PC-9 (cell line): ENCODE data around the gene TBC1D22A. TPM values are rescaled to one million over a fixed set of nuclear protein-coding genes. Genes with fewer than 3 reads are reported as not detected.

Experiments
- BruUV-seq: library from RNA; stranded (reverse); fragments of 400-500 nt; replicated peaks from 2 replicates; lab custom pipeline; 2021; lab: Mats Ljungman, UMichigan
- CTCF ChIA-PET: fragments of 300-600 bp; sonication (Branson Sonifier 250); formaldehyde crosslinking; loops from one replicate; lab custom pipeline; 2022; ENCODE audit warnings: antibody characterized with exemption; lab: Charles Lee
- POLR2A ChIA-PET: fragments of 300-600 bp; sonication (Branson Sonifier 250); formaldehyde crosslinking; loops from one replicate; lab custom pipeline; 2022; ENCODE audit warnings: antibody characterized with exemption; ENCODE audit not compliant: unreplicated experiment; lab: Charles Lee
- DNase-seq, 2 experiments: peaks; one replicate each; pipeline versions ENCODE4 v3.0.0 to v3.0.0-alpha.2; 2015 to 2022; ENCODE audit warnings: mixed read lengths in 1 of 2
- H2AFZ ChIP-seq: fragments of 200-600 bp; sonication (generic); 2 replicates; pipeline ENCODE4 v1.8.1; 2017; ENCODE audit warnings: antibody characterized with exemption
- H3F3A ChIP-seq: fragments of 200-600 bp; sonication (generic); 2 replicates; pipeline ENCODE4 v1.8.1; 2017; ENCODE audit warnings: antibody characterized with exemption, mild to moderate bottlenecking, low read depth; ENCODE audit not compliant: insufficient read depth
- H3K27ac ChIP-seq: fragments of 200-600 bp; sonication (generic); 2 replicates; pipeline ENCODE4 v1.6.1; 2016; ENCODE audit warnings: mixed run types
- H3K27me3 ChIP-seq: fragments of 200-600 bp; sonication (generic); 2 replicates; pipeline ENCODE4 v1.6.1; 2016; ENCODE audit warnings: low read depth, mixed run types; ENCODE audit not compliant: insufficient read depth
- H3K36me3 ChIP-seq: fragments of 200-600 bp; sonication (generic); 2 replicates; pipeline ENCODE4 v1.6.1; 2016; ENCODE audit warnings: low read depth, mixed run types
- H3K4me1 ChIP-seq: fragments of 200-600 bp; sonication (generic); replicated peaks from 2 replicates; pipeline ENCODE4 v1.6.1; 2016; ENCODE audit warnings: mixed run types; ENCODE audit not compliant: insufficient read depth
- H3K4me2 ChIP-seq: fragments of 200-600 bp; sonication (generic); 2 replicates; pipeline ENCODE4 v1.6.1; 2017; ENCODE audit warnings: mixed run types
- H3K4me3 ChIP-seq: fragments of 200-600 bp; sonication (generic); 2 replicates; pipeline ENCODE4 v1.6.1; 2016; ENCODE audit warnings: mixed run types
- H3K79me2 ChIP-seq: fragments of 200-600 bp; sonication (generic); 2 replicates; pipeline ENCODE4 v1.6.1; 2017; ENCODE audit warnings: low read depth, mixed run types
- H3K9me2 ChIP-seq: fragments of 200-600 bp; sonication (generic); 2 replicates; pipeline ENCODE4 v1.8.1; 2017; ENCODE audit warnings: mild to moderate bottlenecking; ENCODE audit not compliant: insufficient read depth
- H3K9me3 ChIP-seq: fragments of 200-600 bp; sonication (generic); 2 replicates; pipeline ENCODE4 v1.8.1; 2016; ENCODE audit warnings: low read depth; ENCODE audit not compliant: insufficient read depth
- H4K20me1 ChIP-seq: fragments of 200-600 bp; sonication (generic); 2 replicates; pipeline ENCODE4 v1.8.1; 2017; ENCODE audit not compliant: insufficient read depth
- CTCF ChIP-seq: fragments of 200-600 bp; sonication (generic); conservative IDR thresholded peaks from 2 replicates; pipeline ENCODE4 v1.6.1; 2017; ENCODE audit warnings: mixed run types, antibody characterized with exemption, mild to moderate bottlenecking, moderate library complexity
- EZH2 ChIP-seq: fragments of 200-600 bp; sonication (generic); IDR thresholded peaks from 2 replicates; pipeline ENCODE4 v1.8.0; 2017; ENCODE audit warnings: antibody characterized with exemption, low read depth
- intact Hi-C: fragments of 100-400 bp; cut with micrococcal nuclease; formaldehyde crosslinking; loops from one replicate; pipeline ENCODE4 v1.10.0; 2022; ENCODE audit not compliant: unreplicated experiment
- total RNA-seq: library from RNA; stranded (reverse); gene quantifications from 2 replicates; pipeline ENCODE4 v1.2.3, GENCODE V29; 2021

TBC1D22A gene
- total RNA-seq, 1 experiment from 2014 or later = 40.3 TPM

GRCh38 chr22:47012589-47013370, 250.3 kb downstream of the TBC1D22A start:
- ChIA-PET CTCF (interaction anchor here (0.5 kb wide), 1 partner anchor 410 kb away, joined by 11 read pairs; no protein-coding TSS in a partner anchor), POLR2A (interaction anchor here (0.7 kb wide), 1 partner anchor 183 kb away, joined by 6 read pairs; no protein-coding TSS in a partner anchor)
- no peaks in the 10 kb centered on the region for H3K27me3 ChIP-seq
- DNase-seq = no peak
- BruUV-seq = no TSS peak
- TF ChIP-seq EZH2 (no peak), CTCF (no peak)
- intact Hi-C loops = no loop called here
- H3K9me2 ChIP-seq = no peaks in the 10 kb centered on the region
- no peak overlapping the region for H3K4me2 ChIP-seq
- no peaks in the 10 kb centered on the region for H3K79me2 ChIP-seq
- no peak overlapping the region for H2AFZ ChIP-seq
- H3K36me3 ChIP-seq = no peaks in the 10 kb centered on the region
- H3K27ac ChIP-seq = no peak overlapping the region
- peaks cover 29% of the 10 kb centered on the region for H4K20me1 ChIP-seq
- H3K4me1 ChIP-seq = no peaks in the 10 kb centered on the region
- H3F3A ChIP-seq = no peaks in the 10 kb centered on the region
- H3K4me3 ChIP-seq = no peak overlapping the region
- no peaks in the 10 kb centered on the region for H3K9me3 ChIP-seq

GRCh38 chr22:47013861-47014635, 251.6 kb downstream of the TBC1D22A start:
- Histone ChIP-seq H3K9me3 (no peaks in the 10 kb centered on the region), H4K20me1 (peaks cover 29% of the 10 kb centered on the region), H3K4me2 (no peak overlapping the region), H3K27ac (no peak overlapping the region), H3K79me2 (no peaks in the 10 kb centered on the region), H3K4me3 (no peak overlapping the region), H2AFZ (no peak overlapping the region), H3K4me1 (no peaks in the 10 kb centered on the region), H3K27me3 (no peaks in the 10 kb centered on the region), H3F3A (no peaks in the 10 kb centered on the region), H3K36me3 (no peaks in the 10 kb centered on the region), H3K9me2 (no peaks in the 10 kb centered on the region)
- DNase-seq = no peak
- POLR2A ChIA-PET = no interaction called here
- intact Hi-C loops = no loop called here
- CTCF ChIA-PET = no interaction called here
- BruUV-seq = no TSS peak
- TF ChIP-seq CTCF = no peak
- no peak for TF ChIP-seq EZH2

- Histone ChIP-seq H3K9me2 (no peaks in the 10 kb centered on the region), H3K36me3 (no peaks in the 10 kb centered on the region), H2AFZ (no peak overlapping the region), H3K27me3 (no peaks in the 10 kb centered on the region), H3K4me1 (no peaks in the 10 kb centered on the region), H3K4me3 (no peak overlapping the region), H3F3A (no peaks in the 10 kb centered on the region), H3K79me2 (no peaks in the 10 kb centered on the region), H3K9me3 (no peaks in the 10 kb centered on the region), H4K20me1 (peaks cover 29% of the 10 kb centered on the region), H3K4me2 (no peak overlapping the region), H3K27ac (no peak overlapping the region)
- CTCF ChIA-PET = no interaction called here
- POLR2A ChIA-PET = no interaction called here
- BruUV-seq = no TSS peak
- DNase-seq = no peak
- intact Hi-C loops = no loop called here
- no peak for TF ChIP-seq CTCF
- TF ChIP-seq EZH2 = no peak
Measured at GRCh38 chr22:47014636-47015345, 252.3 kb downstream of the TBC1D22A start.
